Measurements from ENCODE around the gene GAB3. TPM values are rescaled to one million over a fixed set of nuclear protein-coding genes. Genes with fewer than 3 reads are reported as not detected.
A peak's percentile ranks its signal among the peaks of the same experiment; 100 is the strongest.

The GAB3 gene
- polyA plus RNA-seq, 2 of the 4 experiments (the other 2 are of a cell fraction) = 0.13 to 0.39 TPM

- peak overlapping the region; percentile 18 to 35; a peak in 3 of 6 replicates for H3K27ac ChIP-seq
- TF ChIP-seq, protein P1, sequence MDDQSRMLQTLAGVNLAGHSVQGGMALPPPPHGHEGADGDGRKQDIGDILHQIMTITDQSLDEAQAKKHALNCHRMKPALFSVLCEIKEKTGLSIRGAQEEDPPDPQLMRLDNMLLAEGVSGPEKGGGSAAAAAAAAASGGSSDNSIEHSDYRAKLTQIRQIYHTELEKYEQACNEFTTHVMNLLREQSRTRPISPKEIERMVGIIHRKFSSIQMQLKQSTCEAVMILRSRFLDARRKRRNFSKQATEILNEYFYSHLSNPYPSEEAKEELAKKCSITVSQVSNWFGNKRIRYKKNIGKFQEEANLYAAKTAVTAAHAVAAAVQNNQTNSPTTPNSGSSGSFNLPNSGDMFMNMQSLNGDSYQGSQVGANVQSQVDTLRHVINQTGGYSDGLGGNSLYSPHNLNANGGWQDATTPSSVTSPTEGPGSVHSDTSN (IDR thresholded peaks at IDR 0.05) = no peak
- TF ChIP-seq GATA3 (IDR thresholded peaks at IDR 0.05; ENCODE audit: borderline replicate concordance) (no peak), KDM1A (IDR thresholded peaks at IDR 0.05; ENCODE audit: low read depth) (no peak), NPAS2 (CRISPR knock-in tag; IDR thresholded peaks at IDR 0.05; ENCODE audit: borderline replicate concordance) (no peak), ZC3H11A (IDR thresholded peaks at IDR 0.05) (no peak), RFX5 (IDR thresholded peaks at IDR 0.05) (no peak), FOSL2 (IDR thresholded peaks at IDR 0.05) (no peak), FOSL2 (CRISPR knock-in tag; IDR thresholded peaks at IDR 0.05) (no peak), SMC3 (IDR thresholded peaks at IDR 0.05) (no peak), NFE2L2 (conservative IDR thresholded peaks at IDR 0.05; ENCODE audit: low read length) (no peak)
- ChIA-PET CTCF (interaction anchor here (0.8 to 1.3 kb wide), 4 partner anchors 9 to 17 kb away, joined by 3 to 12 read pairs (median 3); no protein-coding TSS in a partner anchor), POLR2A (no interaction called here)
- H3K9me3 ChIP-seq = no peaks in the 10 kb centered on the region
- FAIRE-seq (no peak), ATAC-seq (no peak), DNase-seq (ENCODE audit: low read depth in 1 of 2, low spot score in 1 of 2) (no peak)
- no peak overlapping the region for H3K4me3 ChIP-seq
- WGBS (ENCODE audit: missing lambda C conversion rate) = 86% methylated on average over 7 of the region's 7 CpGs
- peaks cover 62% of the 10 kb centered on the region for H3K4me1 ChIP-seq
- H3K4me2 ChIP-seq = peak overlapping the region; percentile 41
These were observed 19.0 kb downstream of the GAB3 start for GRCh38 chrX:154731881-154732280.

DNA sequence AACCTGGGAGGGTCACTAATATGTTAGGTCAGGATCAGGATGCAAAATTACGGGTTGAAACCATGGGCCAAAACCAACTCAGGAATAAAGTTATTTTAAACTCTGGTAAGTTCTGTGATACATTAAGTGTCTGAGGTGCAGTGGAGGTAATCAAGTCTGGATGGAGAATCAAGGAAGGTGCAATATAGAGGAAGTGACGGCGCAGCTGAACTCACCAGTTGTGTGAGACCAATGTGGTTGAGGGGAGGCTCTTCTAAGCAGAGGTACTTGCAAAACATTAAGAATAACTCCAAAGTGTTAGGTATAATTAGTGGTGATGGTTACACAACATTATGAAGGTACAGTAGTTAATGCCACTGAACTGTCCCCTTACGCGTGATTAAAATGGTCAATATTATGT lies 19.7 kb downstream of the GAB3 start:
- ChIA-PET CTCF (interaction anchor here (1.3 to 2.6 kb wide), 2 partner anchors 18 to 19 kb away, joined by 12 to 20 read pairs; partner anchors contain the start of gene GAB3), POLR2A (no interaction called here)
- peaks cover 61% of the 10 kb centered on the region for H3K4me1 ChIP-seq
- peak overlapping the region; percentile 35; the same call in 1 of the 3 replicates for H3K4me2 ChIP-seq
- TF ChIP-seq ESRRA (IDR thresholded peaks at IDR 0.05; ENCODE audit: borderline replicate concordance, low read length) (no peak), RFX5 (IDR thresholded peaks at IDR 0.05) (no peak), ZNF302 (CRISPR knock-in tag; IDR thresholded peaks at IDR 0.05) (no peak), KDM1A (IDR thresholded peaks at IDR 0.05; ENCODE audit: low read depth) (no peak), ZSCAN20 (CRISPR knock-in tag; IDR thresholded peaks at IDR 0.05) (no peak), FOSB (CRISPR knock-in tag; IDR thresholded peaks at IDR 0.05) (no peak), BHLHE40 (IDR thresholded peaks at IDR 0.05; ENCODE audit: low read depth, low read length) (no peak), RCOR1 (IDR thresholded peaks at IDR 0.05; ENCODE audit: low read depth, low read length) (no peak), TFCP2L1 (CRISPR knock-in tag; IDR thresholded peaks at IDR 0.05) (no peak), TP53 (CRISPR knock-in tag; IDR thresholded peaks at IDR 0.05) (no peak), FOSL2 (IDR thresholded peaks at IDR 0.05) (no peak), FOSL2 (CRISPR knock-in tag; IDR thresholded peaks at IDR 0.05) (no peak), HDAC2 (IDR thresholded peaks at IDR 0.05) (no peak), KDM5A (IDR thresholded peaks at IDR 0.05) (no peak), CTCF (IDR thresholded peaks at IDR 0.05) (no peak), ZFP36 (IDR thresholded peaks at IDR 0.05; ENCODE audit: borderline replicate concordance, partially characterized antibody) (no peak), HOXA7 (CRISPR knock-in tag; IDR thresholded peaks at IDR 0.05) (no peak)
- TF ChIP-seq, protein P2, sequence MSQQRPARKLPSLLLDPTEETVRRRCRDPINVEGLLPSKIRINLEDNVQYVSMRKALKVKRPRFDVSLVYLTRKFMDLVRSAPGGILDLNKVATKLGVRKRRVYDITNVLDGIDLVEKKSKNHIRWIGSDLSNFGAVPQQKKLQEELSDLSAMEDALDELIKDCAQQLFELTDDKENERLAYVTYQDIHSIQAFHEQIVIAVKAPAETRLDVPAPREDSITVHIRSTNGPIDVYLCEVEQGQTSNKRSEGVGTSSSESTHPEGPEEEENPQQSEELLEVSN (IDR thresholded peaks at IDR 0.05; ENCODE audit: borderline replicate concordance, low read depth) = no peak
- TF ChIP-seq, protein P3, sequence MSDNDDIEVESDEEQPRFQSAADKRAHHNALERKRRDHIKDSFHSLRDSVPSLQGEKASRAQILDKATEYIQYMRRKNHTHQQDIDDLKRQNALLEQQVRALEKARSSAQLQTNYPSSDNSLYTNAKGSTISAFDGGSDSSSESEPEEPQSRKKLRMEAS (IDR thresholded peaks at IDR 0.05) = no peak
- TF ChIP-seq, protein P4, sequence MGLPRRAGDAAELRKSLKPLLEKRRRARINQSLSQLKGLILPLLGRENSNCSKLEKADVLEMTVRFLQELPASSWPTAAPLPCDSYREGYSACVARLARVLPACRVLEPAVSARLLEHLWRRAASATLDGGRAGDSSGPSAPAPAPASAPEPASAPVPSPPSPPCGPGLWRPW (IDR thresholded peaks at IDR 0.05) = no peak
- no peak for DNase-seq (ENCODE audit: low read depth in 1 of 2, low spot score in 1 of 2)
- no peak for ATAC-seq
- no peak for FAIRE-seq
- peak overlapping the region in 1 of 2 experiments; percentile 1; a peak in 2 of 6 replicates for H3K27ac ChIP-seq
- no peak overlapping the region for H3K4me3 ChIP-seq
- WGBS (ENCODE audit: missing lambda C conversion rate) = 92% methylated on average over 5 of the region's 5 CpGs
- H3K9me3 ChIP-seq = no peaks in the 10 kb centered on the region

All from A549 (cell line).